ENCODE data around the gene TTC28.
"Not testable (repeated sequence)": the region's sequence is repeated elsewhere in the genome, so short reads cannot be mapped to it uniquely, and the experiment has no call there.

TTC28 gene

DNA sequence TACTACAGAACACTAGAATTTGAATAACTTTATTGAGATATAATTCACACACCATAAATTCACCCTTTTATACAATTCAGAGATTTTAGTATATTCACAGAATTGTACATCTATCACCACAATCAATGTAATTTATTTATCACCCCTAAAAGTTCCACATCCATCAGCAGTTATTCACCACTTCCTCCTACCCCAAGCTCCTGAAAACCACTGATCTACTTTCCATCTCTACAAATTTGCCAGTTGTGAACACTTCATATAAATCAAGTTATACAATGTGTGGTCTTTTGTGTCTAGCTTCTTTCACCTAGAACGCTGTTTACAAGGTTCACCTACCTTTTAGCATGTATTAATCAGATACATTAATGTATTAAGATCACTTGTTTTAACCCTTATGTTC is 179.6 kb downstream of the TTC28 start:
- Histone ChIP-seq H3K14ac (ENCODE audit: low read length in 2 of 2) (no peak overlapping the region), H2AFZ (ENCODE audit: low read depth, low read length) (no peak overlapping the region), H3K23ac (ENCODE audit: low read length in 2 of 2) (no peak overlapping the region), H3K27me3 (ENCODE audit: control insufficient read depth in 1 of 2, insufficient read depth in 1 of 2, low read length in 2 of 2) (no peaks in the 10 kb centered on the region), H3K9me3 (ENCODE audit: control insufficient read depth, low read length) (no peaks in the 10 kb centered on the region), H4K8ac (ENCODE audit: low read length) (no peak overlapping the region), H2AK5ac (ENCODE audit: low read length, severe bottlenecking) (no peak overlapping the region), H3K4me1 (ENCODE audit: control insufficient read depth, insufficient read depth, low read depth, low read length) (no peaks in the 10 kb centered on the region), H3K18ac (ENCODE audit: low read depth in 1 of 2, low read length in 2 of 2) (no peak overlapping the region), H3K79me1 (replicated peaks; ENCODE audit: low read length, poor library complexity, severe bottlenecking) (peaks cover 8% of the 10 kb centered on the region), H2BK5ac (ENCODE audit: low read depth, low read length, poor library complexity, severe bottlenecking) (no peak overlapping the region), H3K4me3 (ENCODE audit: insufficient read depth in 1 of 2, low read depth in 1 of 2, low read length in 2 of 2) (no peak overlapping the region), H3K4me2 (ENCODE audit: low read length, poor library complexity, severe bottlenecking) (no peak overlapping the region), H3K4ac (ENCODE audit: low read depth in 1 of 2, low read length in 2 of 2) (no peak overlapping the region), H3K9ac (ENCODE audit: low read length) (no peak overlapping the region), H4K91ac (ENCODE audit: low read length) (no peak overlapping the region), H3K36me3 (ENCODE audit: control insufficient read depth in 1 of 2, insufficient read depth in 2 of 2, low read depth in 1 of 2, low read length in 2 of 2) (no peaks in the 10 kb centered on the region), H2BK120ac (ENCODE audit: low read depth, low read length) (no peak overlapping the region), H2BK15ac (ENCODE audit: low read depth, poor library complexity, severe bottlenecking) (no peak overlapping the region), H3K27ac (ENCODE audit: low read length, poor library complexity, severe bottlenecking) (no peak overlapping the region), H2BK12ac (ENCODE audit: low read length in 2 of 2) (no peak overlapping the region)
- WGBS = no CpG with 5 or more reads among the region's 1 CpG
- no peak for DNase-seq

DNA sequence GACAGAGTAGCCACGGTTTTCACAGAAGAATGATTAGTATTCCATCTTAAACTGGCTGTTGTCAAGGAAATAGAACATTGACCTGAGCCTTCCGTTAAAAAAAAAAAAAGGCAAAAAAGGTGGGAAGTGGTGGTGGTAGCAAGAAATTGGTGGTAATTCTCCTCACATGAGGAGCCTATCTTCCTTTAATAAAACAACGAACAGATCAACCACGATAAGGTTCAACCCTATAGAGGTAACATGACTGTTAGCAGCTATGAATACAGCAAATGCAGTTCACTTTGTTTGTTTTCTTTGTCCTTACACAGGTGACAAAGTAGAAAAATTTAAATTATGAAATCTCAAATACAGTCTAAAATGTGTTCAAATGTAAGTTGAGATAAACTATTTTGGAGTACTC is 181.6 kb downstream of the TTC28 start:
- Histone ChIP-seq H4K91ac (ENCODE audit: low read length) (no peak overlapping the region), H2BK120ac (ENCODE audit: low read depth, low read length) (no peak overlapping the region), H3K4me1 (ENCODE audit: control insufficient read depth, insufficient read depth, low read depth, low read length) (no peaks in the 10 kb centered on the region), H3K4ac (ENCODE audit: low read depth in 1 of 2, low read length in 2 of 2) (no peak overlapping the region), H3K27me3 (ENCODE audit: control insufficient read depth in 1 of 2, insufficient read depth in 1 of 2, low read length in 2 of 2) (no peaks in the 10 kb centered on the region), H3K79me1 (replicated peaks; ENCODE audit: low read length, poor library complexity, severe bottlenecking) (peaks cover 5% of the 10 kb centered on the region), H3K27ac (ENCODE audit: low read length, poor library complexity, severe bottlenecking) (no peak overlapping the region), H2AK5ac (ENCODE audit: low read length, severe bottlenecking) (no peak overlapping the region), H2AFZ (ENCODE audit: low read depth, low read length) (no peak overlapping the region), H3K4me3 (ENCODE audit: insufficient read depth in 1 of 2, low read depth in 1 of 2, low read length in 2 of 2) (no peak overlapping the region), H2BK15ac (ENCODE audit: low read depth, poor library complexity, severe bottlenecking) (no peak overlapping the region), H3K23ac (ENCODE audit: low read length in 2 of 2) (no peak overlapping the region), H4K8ac (ENCODE audit: low read length) (no peak overlapping the region), H3K4me2 (ENCODE audit: low read length, poor library complexity, severe bottlenecking) (no peak overlapping the region), H3K14ac (ENCODE audit: low read length in 2 of 2) (no peak overlapping the region), H3K9ac (ENCODE audit: low read length) (no peak overlapping the region), H2BK12ac (ENCODE audit: low read length in 2 of 2) (no peak overlapping the region), H3K9me3 (ENCODE audit: control insufficient read depth, low read length) (no peaks in the 10 kb centered on the region), H2BK5ac (ENCODE audit: low read depth, low read length, poor library complexity, severe bottlenecking) (no peak overlapping the region), H3K36me3 (ENCODE audit: control insufficient read depth in 1 of 2, insufficient read depth in 2 of 2, low read depth in 1 of 2, low read length in 2 of 2) (no peaks in the 10 kb centered on the region), H3K18ac (ENCODE audit: low read depth in 1 of 2, low read length in 2 of 2) (no peak overlapping the region)
- DNase-seq = no peak
- 93% methylated on average over 2 of the region's 4 CpGs for WGBS

DNA sequence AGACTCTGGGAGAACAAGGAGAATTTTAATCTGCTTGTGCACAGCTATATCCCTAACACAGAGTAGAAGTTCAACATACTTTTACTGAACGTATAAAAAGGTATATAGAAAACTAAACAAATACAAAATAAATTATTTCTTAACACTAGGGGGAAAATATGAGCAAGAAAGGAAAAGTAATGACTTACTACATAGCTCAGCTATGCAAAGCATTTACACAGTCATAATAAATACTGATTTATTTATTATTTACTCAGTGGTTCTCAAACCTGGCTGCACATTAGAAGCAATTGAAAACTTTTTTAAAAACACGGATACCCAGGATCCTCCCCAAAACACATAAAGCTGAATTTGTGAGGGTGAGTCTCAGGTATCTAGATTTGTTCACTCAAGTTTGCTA is 182.5 kb downstream of the TTC28 start:
- Histone ChIP-seq H2BK12ac (ENCODE audit: low read length in 2 of 2) (no peak overlapping the region), H3K4ac (ENCODE audit: low read depth in 1 of 2, low read length in 2 of 2) (no peak overlapping the region), H3K36me3 (ENCODE audit: control insufficient read depth in 1 of 2, insufficient read depth in 2 of 2, low read depth in 1 of 2, low read length in 2 of 2) (no peaks in the 10 kb centered on the region), H2AK5ac (ENCODE audit: low read length, severe bottlenecking) (no peak overlapping the region), H3K27ac (ENCODE audit: low read length, poor library complexity, severe bottlenecking) (no peak overlapping the region), H2BK120ac (ENCODE audit: low read depth, low read length) (no peak overlapping the region), H3K18ac (ENCODE audit: low read depth in 1 of 2, low read length in 2 of 2) (no peak overlapping the region), H4K91ac (ENCODE audit: low read length) (no peak overlapping the region), H2BK15ac (ENCODE audit: low read depth, poor library complexity, severe bottlenecking) (no peak overlapping the region), H3K4me2 (ENCODE audit: low read length, poor library complexity, severe bottlenecking) (no peak overlapping the region), H3K23ac (ENCODE audit: low read length in 2 of 2) (no peak overlapping the region), H3K4me3 (ENCODE audit: insufficient read depth in 1 of 2, low read depth in 1 of 2, low read length in 2 of 2) (no peak overlapping the region), H3K79me1 (replicated peaks; ENCODE audit: low read length, poor library complexity, severe bottlenecking) (peaks cover 4% of the 10 kb centered on the region), H2BK5ac (ENCODE audit: low read depth, low read length, poor library complexity, severe bottlenecking) (no peak overlapping the region), H3K4me1 (ENCODE audit: control insufficient read depth, insufficient read depth, low read depth, low read length) (no peaks in the 10 kb centered on the region), H2AFZ (ENCODE audit: low read depth, low read length) (no peak overlapping the region), H3K9ac (ENCODE audit: low read length) (no peak overlapping the region), H3K14ac (ENCODE audit: low read length in 2 of 2) (no peak overlapping the region), H3K9me3 (ENCODE audit: control insufficient read depth, low read length) (no peaks in the 10 kb centered on the region), H4K8ac (ENCODE audit: low read length) (no peak overlapping the region), H3K27me3 (ENCODE audit: control insufficient read depth in 1 of 2, insufficient read depth in 1 of 2, low read length in 2 of 2) (no peaks in the 10 kb centered on the region)
- WGBS = no CpG with 5 or more reads among the region's 2 CpGs
- DNase-seq = no peak

DNA sequence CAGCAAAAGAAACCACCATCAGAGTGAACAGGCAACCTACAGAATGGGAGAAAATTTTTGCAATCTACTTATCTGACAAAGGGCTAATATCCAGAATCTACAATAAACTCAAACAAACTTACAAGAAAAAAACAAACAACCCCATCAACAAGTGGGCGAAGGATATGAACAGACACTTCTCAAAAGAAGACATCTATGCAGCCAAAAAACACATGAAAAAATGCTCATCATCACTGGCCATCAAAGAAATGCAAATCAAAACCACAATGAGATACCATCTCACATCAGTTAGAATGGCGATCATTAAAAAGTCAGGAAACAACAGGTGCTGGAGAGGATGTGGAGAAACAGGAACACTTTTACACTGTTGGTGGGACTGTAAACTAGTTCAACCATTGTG is 188.4 kb downstream of the TTC28 start:
- WGBS = no CpG with 5 or more reads among the region's 2 CpGs

More for the DNA sequence above, 188.4 kb downstream of the TTC28 start:
- not testable (repeated sequence) for H2BK120ac ChIP-seq (ENCODE audit: low read depth, low read length); H2BK15ac ChIP-seq (ENCODE audit: low read depth, poor library complexity, severe bottlenecking); H3K4me3 ChIP-seq (ENCODE audit: insufficient read depth in 1 of 2, low read depth in 1 of 2, low read length in 2 of 2); H2AK5ac ChIP-seq (ENCODE audit: low read length, severe bottlenecking); DNase-seq; H3K4ac ChIP-seq (ENCODE audit: low read depth in 1 of 2, low read length in 2 of 2); H3K36me3 ChIP-seq (ENCODE audit: control insufficient read depth in 1 of 2, insufficient read depth in 2 of 2, low read depth in 1 of 2, low read length in 2 of 2); H3K9me3 ChIP-seq (ENCODE audit: control insufficient read depth, low read length); H4K8ac ChIP-seq (ENCODE audit: low read length); H3K23ac ChIP-seq (ENCODE audit: low read length in 2 of 2); H4K91ac ChIP-seq (ENCODE audit: low read length); H3K18ac ChIP-seq (ENCODE audit: low read depth in 1 of 2, low read length in 2 of 2); H3K79me1 ChIP-seq (replicated peaks; ENCODE audit: low read length, poor library complexity, severe bottlenecking); H3K4me1 ChIP-seq (ENCODE audit: control insufficient read depth, insufficient read depth, low read depth, low read length); H2AFZ ChIP-seq (ENCODE audit: low read depth, low read length); H2BK12ac ChIP-seq (ENCODE audit: low read length in 2 of 2); H3K27ac ChIP-seq (ENCODE audit: low read length, poor library complexity, severe bottlenecking); H3K4me2 ChIP-seq (ENCODE audit: low read length, poor library complexity, severe bottlenecking); H3K9ac ChIP-seq (ENCODE audit: low read length); H3K14ac ChIP-seq (ENCODE audit: low read length in 2 of 2); H2BK5ac ChIP-seq (ENCODE audit: low read depth, low read length, poor library complexity, severe bottlenecking); H3K27me3 ChIP-seq (ENCODE audit: control insufficient read depth in 1 of 2, insufficient read depth in 1 of 2, low read length in 2 of 2)
